Stimulated activated CD4-positive, alpha-beta T cell treated with anti-CD3 and anti-CD28 coated beads, TNF-alpha, amount 100 ng/mL, for 1 hour (primary cell): ENCODE data around the gene CTNNA3.

Experiments used
- DNase-seq, 3 donors: peaks; one replicate each; pipeline ENCODE4 v3.0.0-alpha.2; 2020; ENCODE audit warnings: low read depth in 3 of 3, low spot score in 1 of 3

Gene CTNNA3

DNA sequence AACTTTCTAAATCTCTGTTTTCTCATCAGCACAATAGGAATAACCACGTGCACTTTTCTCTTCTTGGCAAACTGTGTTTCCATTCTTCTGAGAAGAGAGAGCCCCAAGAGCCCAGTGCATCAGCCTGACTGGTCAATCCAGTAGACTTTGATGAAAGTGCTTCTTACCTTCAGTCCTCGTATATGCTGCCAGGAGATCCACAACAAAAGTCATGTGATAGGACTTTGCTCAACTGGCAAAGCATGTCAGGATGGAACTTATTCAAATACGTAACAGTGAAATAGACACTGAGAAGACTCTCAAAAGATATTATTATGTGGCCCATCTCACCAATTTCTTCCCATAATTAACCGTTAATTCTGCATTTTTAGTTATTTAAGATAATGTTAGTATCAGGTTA is 1801.6 kb downstream of the CTNNA3 start:
- no peak for DNase-seq

DNA sequence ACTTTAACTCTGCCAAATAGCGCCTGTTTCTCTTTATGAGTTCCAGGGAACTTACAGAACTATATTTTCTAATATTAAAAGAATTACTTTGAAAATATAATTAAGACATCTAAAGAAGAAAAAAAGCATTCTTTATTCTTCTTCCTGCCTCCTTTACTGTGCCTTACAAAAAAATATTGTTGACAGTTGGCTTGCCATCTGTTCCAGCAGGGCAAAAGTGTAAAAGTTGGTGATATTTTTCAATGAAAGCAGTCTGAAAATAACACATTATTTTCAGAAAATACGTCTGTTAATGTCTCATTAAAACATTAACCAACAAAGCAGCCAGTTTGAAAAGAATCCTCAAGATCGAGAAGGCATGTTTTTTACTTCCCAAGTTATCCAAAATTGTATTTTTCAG is 1802.3 kb downstream of the CTNNA3 start:
- no peak for DNase-seq

DNA sequence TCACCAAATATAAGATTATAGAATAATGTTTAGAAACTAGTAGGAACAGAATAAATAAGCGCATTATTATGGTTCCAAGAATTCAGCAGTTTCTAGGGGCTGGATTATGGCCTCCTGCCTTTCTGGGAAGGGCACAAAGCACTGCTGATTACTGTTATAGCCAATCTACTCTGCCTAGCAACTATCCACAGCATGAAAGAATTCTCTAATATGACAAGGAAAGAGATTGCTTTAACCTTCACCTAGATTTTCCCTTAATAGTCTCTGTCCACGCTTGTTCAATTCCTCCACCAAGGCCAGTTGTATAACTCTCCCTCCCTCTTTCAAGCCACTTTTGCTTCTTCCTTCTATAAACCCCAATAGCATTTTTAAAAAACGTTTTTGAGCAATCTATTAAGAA is 1803.7 kb downstream of the CTNNA3 start:
- no peak for DNase-seq

DNA sequence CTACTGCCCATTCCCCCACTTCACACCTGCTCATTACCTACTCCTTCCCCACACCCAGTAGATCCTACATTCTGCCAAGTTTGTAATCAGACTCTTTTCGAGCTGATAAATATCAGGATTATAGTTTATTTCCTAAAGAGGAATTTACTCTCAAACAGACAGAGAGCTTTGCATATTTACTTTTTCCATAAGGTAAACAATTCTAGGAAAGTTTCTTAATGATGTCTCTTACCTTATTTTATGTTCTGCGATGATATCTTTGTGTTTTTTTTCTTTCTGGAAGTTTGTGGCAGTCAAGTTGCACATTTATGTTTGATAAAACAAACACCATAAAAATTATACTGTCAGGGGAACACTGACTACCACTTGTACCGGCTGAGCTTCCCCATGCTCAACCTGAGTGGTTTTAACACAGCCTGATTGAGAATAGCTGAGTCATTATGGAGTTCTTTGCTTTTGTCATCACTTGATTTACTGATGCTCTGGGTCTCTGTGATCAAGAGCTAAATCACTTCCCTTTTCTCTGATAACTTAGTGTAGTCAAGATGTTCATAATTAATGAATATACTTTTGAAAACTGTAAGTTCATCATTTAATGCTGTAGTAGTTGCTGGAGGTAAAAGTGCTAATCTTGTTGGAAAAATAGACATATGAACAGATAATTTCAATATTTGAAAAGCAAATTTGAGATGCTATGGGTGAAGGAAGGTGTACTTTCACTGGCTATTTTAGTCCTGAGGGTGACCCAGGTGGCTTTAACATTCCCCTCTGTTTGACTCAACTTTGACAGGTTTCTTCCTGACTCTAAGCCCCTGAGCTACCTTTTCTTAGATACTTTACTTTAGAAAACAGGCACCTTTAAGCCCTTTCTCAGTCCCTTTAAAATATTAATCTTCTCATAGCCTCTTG is 1804.7 kb downstream of the CTNNA3 start:
- no peak for DNase-seq

DNA sequence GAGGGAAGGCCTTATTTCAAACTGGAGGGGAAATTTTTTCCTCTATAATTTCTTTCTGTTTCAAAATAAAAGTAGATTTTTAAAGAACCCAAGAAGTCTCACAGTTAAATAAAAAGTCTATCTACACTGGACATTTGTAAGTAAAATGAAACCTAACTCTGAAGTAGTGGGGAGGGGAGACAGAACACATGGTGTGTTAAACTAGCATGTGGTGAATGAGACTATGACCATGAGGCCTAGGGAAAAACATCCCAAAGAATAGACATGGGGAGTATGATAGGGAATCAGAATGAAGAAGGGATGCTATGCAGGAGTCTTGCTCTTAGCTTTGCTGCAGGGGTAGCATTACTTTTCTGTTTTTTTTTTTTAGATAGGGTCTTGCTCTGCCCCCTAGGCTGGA is 1831.5 kb downstream of the CTNNA3 start:
- DNase-seq = no peak

DNA sequence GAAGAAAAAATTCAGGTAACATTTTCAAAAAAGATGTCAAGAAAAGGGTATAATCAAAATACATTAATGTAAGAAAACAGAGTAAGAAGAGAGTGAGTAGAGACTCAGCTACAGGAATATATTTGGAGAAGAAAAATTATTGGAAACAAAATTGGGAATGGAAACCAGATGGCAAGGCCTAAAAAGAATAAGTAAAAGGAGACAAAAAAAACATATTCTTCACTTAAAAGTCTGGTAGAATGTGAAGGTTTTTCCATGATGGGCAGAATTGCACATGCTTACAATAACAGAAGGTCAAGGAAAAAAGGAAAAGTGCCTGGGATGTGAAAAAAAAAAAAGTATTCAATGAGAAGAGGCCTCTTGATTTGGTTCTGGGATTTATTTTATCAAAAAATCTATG is 1832.0 kb downstream of the CTNNA3 start:
- no peak for DNase-seq
